ENCODE data around the gene CHRNA5. TPM values are rescaled to one million over a fixed set of nuclear protein-coding genes. Genes with fewer than 3 reads are reported as not detected.

The CHRNA5 gene
- total RNA-seq, 4 donors from 2014 or later = 0.84 to 3.0 (median 1.3) TPM

DNA sequence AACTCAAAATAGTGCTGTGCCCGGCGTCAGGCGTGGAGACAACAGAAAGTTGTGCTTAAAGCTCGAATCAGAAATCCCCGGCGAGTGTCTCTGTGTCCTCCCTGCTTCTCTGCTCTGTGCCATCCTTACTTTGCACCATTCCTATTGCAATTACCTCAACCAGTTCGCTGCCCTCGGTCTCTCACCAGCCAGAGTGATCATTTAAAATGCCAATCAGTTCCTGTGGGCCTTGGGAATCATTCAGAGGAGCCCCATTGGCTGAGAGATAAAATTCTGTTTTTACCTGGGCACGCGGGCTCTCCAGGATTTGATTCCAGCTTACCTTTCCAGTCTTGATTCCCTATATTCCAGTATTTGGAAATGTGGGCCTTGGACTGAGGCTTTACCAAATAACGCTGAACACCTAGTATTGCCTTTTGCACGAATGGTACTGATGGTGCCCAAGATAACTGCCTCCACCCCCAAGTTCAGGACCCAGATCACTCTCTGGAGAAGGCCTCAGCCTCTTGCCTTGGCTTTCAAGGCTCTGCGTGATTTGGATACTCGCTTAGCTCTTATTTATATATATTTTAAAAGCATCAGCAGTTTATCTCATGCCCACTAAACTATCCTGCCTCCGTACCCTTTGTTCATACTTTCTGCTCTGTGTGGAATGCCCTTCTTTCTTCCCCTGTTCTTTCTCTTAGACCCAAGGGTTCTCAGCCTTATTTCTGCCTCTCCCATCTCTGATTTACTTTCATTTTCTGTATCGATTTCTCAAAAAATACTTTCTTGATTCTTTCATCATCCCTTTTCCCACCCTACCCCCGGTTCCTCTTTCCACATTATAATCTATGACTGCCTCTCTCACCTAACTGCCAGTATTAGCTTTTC, 24.2 kb upstream of the CHRNA5 start:
- Histone ChIP-seq H3K27ac (peak overlapping the region; percentile 87 to 96 (median 92)), H3K27me3 (no peaks in the 10 kb centered on the region), H3K9me3 (no peaks in the 10 kb centered on the region), H3K36me3 (peaks cover 0 to 37% (median 10%) of the 10 kb centered on the region in 3 donors), H3K4me3 (peak overlapping the region; percentile 61 to 74 (median 70)), H3K4me1 (peaks cover 0 to 29% (median 11%) of the 10 kb centered on the region in 4 donors)
- DNase-seq (ENCODE audit: low spot score in 2 of 2) = no peak
- 6 to 7% methylated on average over 13 to 14 of the region's 17 CpGs for WGBS, 2 donors
- TF ChIP-seq CTCF (IDR thresholded peaks at IDR 0.05) (no peak), POLR2A (IDR thresholded peaks at IDR 0.05) (no peak), EP300 (IDR thresholded peaks at IDR 0.05) (no peak)

DNA sequence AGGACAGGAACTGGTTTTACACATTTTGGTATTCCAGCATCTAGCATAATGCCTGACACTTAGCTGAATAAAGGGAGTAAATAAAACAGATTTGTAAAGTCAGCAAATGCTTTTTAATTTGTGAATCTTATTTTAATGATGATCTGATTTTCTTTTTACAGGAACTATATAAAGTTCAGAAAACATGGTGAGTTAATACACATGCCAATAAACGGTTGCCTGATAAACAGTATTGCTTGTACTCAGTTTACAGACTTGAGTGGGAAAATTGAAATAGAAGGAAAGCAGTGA, 23.6 kb upstream of the CHRNA5 start:
- H3K9me3 ChIP-seq = no peaks in the 10 kb centered on the region
- H3K27ac ChIP-seq = peak overlapping the region in 3 of 4 donors; percentile 87 to 96 (median 93)
- H3K4me1 ChIP-seq = peaks cover 0 to 29% (median 11%) of the 10 kb centered on the region in 4 donors
- no peak for DNase-seq (ENCODE audit: low spot score in 2 of 2)
- peaks cover 0 to 43% (median 11%) of the 10 kb centered on the region in 3 donors for H3K36me3 ChIP-seq
- 43 to 44% methylated on average over 1 of the region's 1 CpG for WGBS, 2 donors
- H3K27me3 ChIP-seq = no peaks in the 10 kb centered on the region
- peak overlapping the region in 3 of 4 donors; percentile 67 to 74 (median 73) for H3K4me3 ChIP-seq
- no peak for TF ChIP-seq POLR2A (IDR thresholded peaks at IDR 0.05)
- TF ChIP-seq CTCF (IDR thresholded peaks at IDR 0.05) = no peak
- no peak for TF ChIP-seq EP300 (IDR thresholded peaks at IDR 0.05)

DNA sequence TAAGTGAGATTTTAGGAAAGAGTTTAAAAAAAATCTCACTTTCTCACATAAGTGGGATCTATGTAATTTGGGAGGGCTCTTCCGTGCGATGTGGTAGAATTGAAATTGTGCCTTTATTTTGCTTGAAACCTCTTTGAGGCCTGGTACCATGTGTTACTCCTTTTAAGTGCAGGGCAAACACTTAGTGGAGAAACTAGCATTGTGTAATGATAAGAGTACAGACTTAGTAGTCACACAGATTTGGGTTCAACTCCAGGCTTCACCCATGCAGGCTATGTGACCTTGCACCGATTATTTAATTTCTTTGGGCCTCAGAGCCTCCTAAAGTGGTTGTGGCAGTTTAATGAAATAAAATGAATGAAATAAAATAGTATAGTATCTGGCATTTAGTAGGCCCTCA, 22.7 kb upstream of the CHRNA5 start:
- 93 to 96% methylated on average over 3 of the region's 3 CpGs for WGBS, 2 donors
- TF ChIP-seq POLR2A (IDR thresholded peaks at IDR 0.05) (no peak), CTCF (IDR thresholded peaks at IDR 0.05) (no peak)
- H3K4me1 ChIP-seq = peaks cover 0 to 29% (median 11%) of the 10 kb centered on the region in 4 donors
- no peak for DNase-seq (ENCODE audit: low spot score in 2 of 2)
- H3K27ac ChIP-seq = no peak overlapping the region
- H3K4me3 ChIP-seq = no peak overlapping the region
- H3K36me3 ChIP-seq = peaks cover 0 to 53% (median 11%) of the 10 kb centered on the region in 3 donors
- H3K9me3 ChIP-seq = no peaks in the 10 kb centered on the region
- H3K27me3 ChIP-seq = no peaks in the 10 kb centered on the region

GRCh38 chr15:78550194-78550593, 15.1 kb upstream of the CHRNA5 start:
- WGBS, 2 donors = 65 to 68% methylated on average over 6 of the region's 6 CpGs
- no peaks in the 10 kb centered on the region for H3K4me1 ChIP-seq
- H3K9me3 ChIP-seq = no peaks in the 10 kb centered on the region
- H3K27ac ChIP-seq = no peak overlapping the region
- DNase-seq (ENCODE audit: low spot score in 2 of 2) = no peak
- no peak for TF ChIP-seq EP300 (IDR thresholded peaks at IDR 0.05)
- no peak for TF ChIP-seq POLR2A (IDR thresholded peaks at IDR 0.05)
- no peak for TF ChIP-seq CTCF (IDR thresholded peaks at IDR 0.05)
- peaks cover 3 to 63% (median 11%) of the 10 kb centered on the region in 3 donors for H3K36me3 ChIP-seq
- no peak overlapping the region for H3K4me3 ChIP-seq
- H3K27me3 ChIP-seq = no peaks in the 10 kb centered on the region

DNA sequence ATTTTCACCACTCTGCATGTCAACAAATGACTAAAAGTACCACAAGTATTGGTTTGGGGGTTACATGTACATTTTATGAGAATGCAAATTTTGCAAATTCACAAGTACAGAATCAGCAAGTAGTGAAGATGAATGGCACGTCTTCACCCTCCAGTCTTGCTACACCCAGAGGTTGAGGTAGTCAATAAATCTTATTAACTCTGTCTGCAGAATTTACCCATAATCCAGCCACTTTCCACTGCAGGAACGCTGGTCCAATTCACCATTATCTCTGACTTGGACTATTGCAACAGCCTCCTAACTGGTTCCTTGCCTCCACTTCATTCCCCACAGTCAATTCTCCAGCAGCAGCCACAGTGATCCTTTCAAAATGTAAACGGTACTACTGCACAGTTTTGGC, 14.5 kb upstream of the CHRNA5 start:
- Histone ChIP-seq H3K36me3 (peaks cover 3 to 57% (median 5%) of the 10 kb centered on the region in 3 donors), H3K4me1 (no peaks in the 10 kb centered on the region)
- TF ChIP-seq EP300 (IDR thresholded peaks at IDR 0.05) = no peak
- no peak for TF ChIP-seq CTCF (IDR thresholded peaks at IDR 0.05)
- TF ChIP-seq POLR2A (IDR thresholded peaks at IDR 0.05) = no peak

More for the DNA sequence above, 14.5 kb upstream of the CHRNA5 start:
- no peak for DNase-seq (ENCODE audit: low spot score in 2 of 2)
- Histone ChIP-seq H3K9me3 (no peaks in the 10 kb centered on the region), H3K27me3 (no peaks in the 10 kb centered on the region), H3K4me3 (no peak overlapping the region), H3K27ac (no peak overlapping the region)
- WGBS, 2 donors = 71 to 79% methylated on average over 3 of the region's 3 CpGs
